Measurements from ENCODE around the gene SPOP. TPM values are rescaled to one million over a fixed set of nuclear protein-coding genes. Genes with fewer than 3 reads are reported as not detected.

The SPOP gene
- total and polyA plus RNA-seq, 2 of the 4 experiments (the other 2 are of a cell fraction), result 24.9 to 47.5 TPM

DNA sequence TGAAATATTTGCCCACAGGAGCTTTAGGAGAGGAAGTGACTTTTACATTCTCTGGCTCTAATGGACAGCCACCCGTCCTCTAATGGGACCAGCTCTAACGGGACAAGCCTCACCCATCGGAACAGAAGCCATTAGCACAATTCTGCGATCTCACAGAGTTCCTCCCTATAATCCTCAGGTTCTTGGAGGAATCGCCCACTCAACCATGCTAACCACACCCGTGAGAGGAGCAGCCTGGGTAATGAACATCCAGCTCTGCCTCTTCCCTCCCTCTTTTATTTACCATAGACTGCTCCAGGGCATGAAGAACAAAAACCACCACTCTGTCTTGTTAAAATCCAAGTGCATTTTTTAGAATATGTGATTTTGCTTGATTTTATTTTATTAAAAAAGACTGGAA lies 23.1 kb upstream of the SPOP start:
- no peak for ATAC-seq (ENCODE audit: low read depth)
- H2AK9ac ChIP-seq (replicated peaks; ENCODE audit: low read depth, low read length, poor library complexity), result no peak overlapping the region
- dilution Hi-C loops (cut with HindIII; ENCODE audit: low sequenced_read_pairs, unreplicated experiment), result no loop called here
- CTCF ChIA-PET, result interaction anchor here (0.6 to 2.1 kb wide), 2 partner anchors 14 to 131 kb away, joined by 3 to 9 read pairs; no protein-coding TSS in a partner anchor
- H3K27ac ChIP-seq (ENCODE audit: insufficient read depth, low read length), result no peak overlapping the region
- no peak overlapping the region for H2BK120ac ChIP-seq (ENCODE audit: low read depth, low read length)
- no peaks in the 10 kb centered on the region for H3K9me3 ChIP-seq (ENCODE audit: control insufficient read depth, insufficient read depth, low read length)
- no peak overlapping the region for H2BK5ac ChIP-seq (ENCODE audit: low read depth, low read length, poor library complexity, severe bottlenecking)
- H2AK5ac ChIP-seq (ENCODE audit: low read depth, low read length), result no peak overlapping the region
- H3K4me2 ChIP-seq (ENCODE audit: low read depth, low read length), result no peak overlapping the region
- no peak overlapping the region for H3K4me3 ChIP-seq (ENCODE audit: insufficient read depth, low read depth, low read length)
- H3K18ac ChIP-seq (ENCODE audit: low read depth, low read length), result no peak overlapping the region
- TF ChIP-seq MAZ (IDR thresholded peaks at IDR 0.05; ENCODE audit: borderline replicate concordance, low read depth, low read length) (no peak), NFE2L2 (IDR thresholded peaks at IDR 0.05; ENCODE audit: low read depth, low read length) (no peak), MAFK (IDR thresholded peaks at IDR 0.05; ENCODE audit: low read depth, low read length) (no peak), BHLHE40 (IDR thresholded peaks at IDR 0.05; ENCODE audit: low read depth, low read length) (no peak), FOS (IDR thresholded peaks at IDR 0.05; ENCODE audit: low read depth, low read length) (no peak)
- H3K56ac ChIP-seq (ENCODE audit: extremely low read depth, insufficient read depth, low read length), result no peak overlapping the region
- POLR2A ChIA-PET (ENCODE audit: unreplicated experiment), result no interaction called here
- no peak overlapping the region for H4K8ac ChIP-seq (ENCODE audit: low read depth in 2 of 2, low read length in 2 of 2)
- DNase-seq, result no peak
- no peaks in the 10 kb centered on the region for H3K9me1 ChIP-seq (ENCODE audit: insufficient read depth, low read length)
- H3K36me3 ChIP-seq (ENCODE audit: control insufficient read depth, insufficient read depth, low read length), result peaks cover 49% of the 10 kb centered on the region
- in situ Hi-C loops (cut with MboI; ENCODE audit: low sequenced_read_pairs), result loop anchor here (10.0 kb wide), 1 partner anchor 294 kb away; the partner anchor contains the start of gene DLX3
- H4K5ac ChIP-seq (ENCODE audit: low read depth, low read length), result no peak overlapping the region
- H4K20me1 ChIP-seq (ENCODE audit: insufficient read depth, low read length), result no peaks in the 10 kb centered on the region
- no peak overlapping the region for H3K23ac ChIP-seq (ENCODE audit: low read depth, low read length)
- H3K4me1 ChIP-seq (ENCODE audit: control insufficient read depth, insufficient read depth, low read length), result no peaks in the 10 kb centered on the region
- H4K91ac ChIP-seq (ENCODE audit: insufficient read depth, low read depth, low read length), result no peak overlapping the region
- no peak overlapping the region for H3K14ac ChIP-seq (replicated peaks; ENCODE audit: low read depth, low read length)
- no peak overlapping the region for H2BK15ac ChIP-seq (ENCODE audit: low read depth, low read length)
- no peak overlapping the region for H2AFZ ChIP-seq (replicated peaks; ENCODE audit: low read length, poor library complexity)
- no peak overlapping the region for H3K9ac ChIP-seq (ENCODE audit: low read depth, low read length)
- WGBS, 2 experiments (ENCODE audit: extremely low coverage in 2 of 2, insufficient read length in 1 of 2), result no CpG with 5 or more reads among the region's 6 CpGs
- intact Hi-C loops (cut with micrococcal nuclease), result no loop called here
- no TSS peak for BruUV-seq (replicated peaks)
- H3K27me3 ChIP-seq (ENCODE audit: control insufficient read depth, insufficient read depth, low read length), result no peaks in the 10 kb centered on the region; the same call in 1 of the 2 replicates
- H3K4ac ChIP-seq (ENCODE audit: low read depth, low read length), result no peak overlapping the region
- peaks cover 11 to 13% of the 10 kb centered on the region in 2 experiments for H3K79me1 ChIP-seq (ENCODE audit: low read depth in 1 of 2, low read length in 2 of 2)
- no peak overlapping the region for H2BK20ac ChIP-seq (ENCODE audit: low read depth, low read length)
